OCI-LY7 (cell line): ENCODE measurements around the gene REV3L.

Experiments
- CTCF ChIP-seq: fragments of 200-600 bp; sonication (generic); conservative IDR thresholded peaks from 2 replicates; pipeline ENCODE4 v1.5.1; 2014; ENCODE audit warnings: mild to moderate bottlenecking, antibody characterized with exemption, low read length, moderate library complexity, mixed read lengths
- EZH2phosphoT487 ChIP-seq: fragments of 200-600 bp; sonication (generic); IDR thresholded peaks from 2 replicates; pipeline ENCODE4 v1.6.1; 2018; ENCODE audit warnings: low read depth, borderline replicate concordance, mild to moderate bottlenecking, mixed run types, antibody characterized with exemption, low read length, moderate library complexity, mixed read lengths

GRCh38 chr6:111353912-111354462, 129.0 kb downstream of the REV3L start:
- TF ChIP-seq CTCF (no peak), EZH2phosphoT487 (no peak)
